Measurements from ENCODE around the gene ATP2B2. TPM values are rescaled to one million over a fixed set of nuclear protein-coding genes. Genes with fewer than 3 reads are reported as not detected.
A peak's percentile ranks its signal among the peaks of the same experiment; 100 is the strongest.

ATP2B2 gene
- total RNA-seq, 4 donors from 2014 or later: 0.11 to 0.42 (median 0.15) TPM; not detected in 1

DNA sequence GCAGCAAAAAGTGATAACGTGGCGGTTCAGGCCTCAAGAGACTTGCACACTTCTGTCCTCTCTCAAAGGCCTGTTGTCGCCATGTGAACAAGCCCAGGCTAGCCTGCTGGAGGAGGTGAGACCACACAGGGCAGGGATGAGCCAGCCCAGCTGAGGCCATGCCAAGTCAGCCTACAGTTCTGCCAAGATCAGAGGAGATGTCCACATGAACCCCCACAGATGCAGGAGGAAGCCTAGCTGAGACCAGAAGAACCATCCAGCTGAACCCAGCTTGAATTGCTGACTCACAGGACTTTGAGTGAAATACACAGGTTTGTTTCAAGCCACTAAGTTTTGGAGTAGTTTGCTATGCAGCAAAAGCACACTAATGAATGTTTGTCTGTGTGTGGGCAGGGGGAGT, 134.2 kb downstream of the ATP2B2 start:
- no peak for DNase-seq
- Histone ChIP-seq H3K27me3 (no peaks in the 10 kb centered on the region), H3K27ac (no peak overlapping the region), H3K4me3 (replicated peaks in 1 of 3) (no peak overlapping the region), H3K4me1 (no peaks in the 10 kb centered on the region), H3K9me3 (no peaks in the 10 kb centered on the region), H3K36me3 (no peaks in the 10 kb centered on the region)
- intact Hi-C loops (cut with DNase I): no loop called here
- 92 to 100% methylated on average over 3 of the region's 3 CpGs for WGBS, 2 donors
- TF ChIP-seq POLR2A (IDR thresholded peaks at IDR 0.05): no peak
- TF ChIP-seq, protein P1, sequence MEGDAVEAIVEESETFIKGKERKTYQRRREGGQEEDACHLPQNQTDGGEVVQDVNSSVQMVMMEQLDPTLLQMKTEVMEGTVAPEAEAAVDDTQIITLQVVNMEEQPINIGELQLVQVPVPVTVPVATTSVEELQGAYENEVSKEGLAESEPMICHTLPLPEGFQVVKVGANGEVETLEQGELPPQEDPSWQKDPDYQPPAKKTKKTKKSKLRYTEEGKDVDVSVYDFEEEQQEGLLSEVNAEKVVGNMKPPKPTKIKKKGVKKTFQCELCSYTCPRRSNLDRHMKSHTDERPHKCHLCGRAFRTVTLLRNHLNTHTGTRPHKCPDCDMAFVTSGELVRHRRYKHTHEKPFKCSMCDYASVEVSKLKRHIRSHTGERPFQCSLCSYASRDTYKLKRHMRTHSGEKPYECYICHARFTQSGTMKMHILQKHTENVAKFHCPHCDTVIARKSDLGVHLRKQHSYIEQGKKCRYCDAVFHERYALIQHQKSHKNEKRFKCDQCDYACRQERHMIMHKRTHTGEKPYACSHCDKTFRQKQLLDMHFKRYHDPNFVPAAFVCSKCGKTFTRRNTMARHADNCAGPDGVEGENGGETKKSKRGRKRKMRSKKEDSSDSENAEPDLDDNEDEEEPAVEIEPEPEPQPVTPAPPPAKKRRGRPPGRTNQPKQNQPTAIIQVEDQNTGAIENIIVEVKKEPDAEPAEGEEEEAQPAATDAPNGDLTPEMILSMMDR (IDR thresholded peaks at IDR 0.05): no peak

DNA sequence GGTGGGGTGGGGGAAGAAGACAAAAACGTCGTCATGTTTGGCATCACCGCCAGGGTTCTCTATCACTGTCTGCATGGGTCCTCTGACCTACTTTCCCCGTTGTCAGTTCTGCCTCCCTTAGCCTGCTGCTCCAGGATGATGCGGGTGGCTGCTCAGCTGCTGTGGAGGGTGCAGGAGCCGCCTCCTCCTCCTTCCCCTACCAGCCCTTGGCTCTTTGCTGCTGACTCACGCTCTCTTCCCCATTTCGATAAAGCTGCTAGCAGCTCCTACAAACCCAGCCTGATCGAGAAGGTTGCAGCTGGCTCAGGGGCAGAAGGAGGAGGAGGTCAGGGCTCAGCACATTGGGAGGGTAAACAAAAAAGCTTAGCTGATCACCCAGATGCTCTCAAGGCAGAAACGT, 135.0 kb downstream of the ATP2B2 start:
- Histone ChIP-seq H3K9me3 (no peaks in the 10 kb centered on the region), H3K4me3 (replicated peaks in 1 of 3) (no peak overlapping the region), H3K36me3 (no peaks in the 10 kb centered on the region), H3K27me3 (no peaks in the 10 kb centered on the region), H3K4me1 (no peaks in the 10 kb centered on the region), H3K27ac (no peak overlapping the region)
- peak; percentile 32 to 35 for DNase-seq
- WGBS, 2 donors: 31 to 55% methylated on average over 10 of the region's 10 CpGs
- TF ChIP-seq, protein P1 (IDR thresholded peaks at IDR 0.05): no peak
- no peak for TF ChIP-seq POLR2A (IDR thresholded peaks at IDR 0.05)
- intact Hi-C loops (cut with DNase I): no loop called here

DNA sequence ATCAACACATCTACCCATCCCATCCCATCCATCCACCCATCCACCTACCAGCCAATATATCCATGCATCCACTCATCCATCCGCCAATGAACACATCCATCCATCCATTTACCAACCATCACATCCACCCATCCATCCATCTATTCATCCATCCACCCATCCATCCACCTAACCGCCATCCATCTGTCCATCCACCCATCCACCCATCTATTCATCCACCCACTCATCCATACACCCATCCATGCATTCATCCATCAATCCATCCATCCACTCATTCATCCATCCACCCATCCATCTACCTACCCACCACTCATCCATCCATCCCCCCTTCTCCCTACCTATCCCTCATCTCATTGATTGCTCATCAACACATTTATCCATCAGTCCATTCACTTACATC, 136.9 kb downstream of the ATP2B2 start:
- intact Hi-C loops (cut with DNase I): no loop called here
- H3K27me3 ChIP-seq: no peaks in the 10 kb centered on the region
- no peaks in the 10 kb centered on the region for H3K9me3 ChIP-seq
- no peak overlapping the region for H3K27ac ChIP-seq
- no peaks in the 10 kb centered on the region for H3K4me1 ChIP-seq
- no peak overlapping the region for H3K4me3 ChIP-seq (replicated peaks in 1 of 3)
- WGBS, 2 donors: 98 to 99% methylated on average over 2 of the region's 2 CpGs
- H3K36me3 ChIP-seq: no peaks in the 10 kb centered on the region
- DNase-seq: no peak
- TF ChIP-seq, protein P1 (IDR thresholded peaks at IDR 0.05): no peak
- TF ChIP-seq POLR2A (IDR thresholded peaks at IDR 0.05): no peak

DNA sequence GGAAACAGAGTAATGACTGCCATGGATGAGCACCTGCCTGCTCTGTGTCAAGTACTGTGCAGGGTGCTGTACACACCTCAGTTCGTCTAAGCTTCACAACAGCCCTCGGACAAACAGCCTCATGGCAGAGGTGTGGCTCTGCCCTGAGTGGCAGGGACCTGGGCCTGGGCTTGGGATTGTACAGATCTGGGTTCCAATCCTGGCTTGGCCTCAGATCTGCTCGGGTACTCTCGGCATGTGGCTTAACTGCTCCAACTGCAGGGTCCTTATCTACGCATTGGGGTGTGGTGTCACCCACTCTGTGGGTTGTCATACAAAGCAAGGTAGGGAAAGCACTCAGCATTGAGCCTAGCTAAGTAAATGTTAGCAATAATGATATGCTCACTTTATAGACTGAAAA, 137.9 kb downstream of the ATP2B2 start:
- DNase-seq: no peak
- WGBS, 2 donors: 69 to 86% methylated on average over 5 of the region's 5 CpGs
- intact Hi-C loops (cut with DNase I): no loop called here
- Histone ChIP-seq H3K4me3 (replicated peaks in 1 of 3) (no peak overlapping the region), H3K4me1 (no peaks in the 10 kb centered on the region), H3K36me3 (no peaks in the 10 kb centered on the region), H3K27ac (no peak overlapping the region), H3K27me3 (no peaks in the 10 kb centered on the region), H3K9me3 (no peaks in the 10 kb centered on the region)
- TF ChIP-seq POLR2A (IDR thresholded peaks at IDR 0.05): no peak
- TF ChIP-seq, protein P1 (IDR thresholded peaks at IDR 0.05): no peak

DNA sequence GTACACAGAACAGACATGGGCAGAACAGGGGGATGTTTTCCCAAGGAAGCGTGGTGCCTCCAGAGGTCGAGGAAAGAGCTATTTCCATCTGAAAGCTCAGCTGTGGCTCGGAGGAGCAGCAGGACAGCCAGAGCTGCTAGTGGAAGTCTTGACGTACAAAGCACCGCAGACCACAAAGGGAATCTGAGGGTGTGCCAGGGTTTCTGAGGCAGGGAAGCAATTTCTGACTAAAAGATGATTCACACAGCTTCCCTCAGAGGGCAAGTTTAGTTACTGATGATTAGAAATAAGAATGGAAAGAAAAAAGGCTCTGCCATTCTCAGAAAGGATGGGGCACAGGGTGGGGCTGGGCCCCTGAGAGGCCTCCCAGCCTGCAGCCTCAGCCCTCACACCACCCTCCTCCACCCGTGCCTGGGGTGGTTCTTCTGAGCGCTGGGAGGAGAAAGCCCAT, 138.7 kb downstream of the ATP2B2 start:
- no peaks in the 10 kb centered on the region for H3K9me3 ChIP-seq
- intact Hi-C loops (cut with DNase I): no loop called here
- no peaks in the 10 kb centered on the region for H3K36me3 ChIP-seq
- DNase-seq: no peak
- H3K27ac ChIP-seq: no peak overlapping the region
- 34 to 43% methylated on average over 7 of the region's 7 CpGs for WGBS, 2 donors
- no peaks in the 10 kb centered on the region for H3K27me3 ChIP-seq
- H3K4me1 ChIP-seq: no peaks in the 10 kb centered on the region
- no peak for TF ChIP-seq POLR2A (IDR thresholded peaks at IDR 0.05)
- TF ChIP-seq, protein P1 (IDR thresholded peaks at IDR 0.05): no peak
- no peak overlapping the region for H3K4me3 ChIP-seq (replicated peaks in 1 of 3)

Data from thyroid gland (tissue), 4 donors.